UCSD-AML1 (cell line): ENCODE data around the gene CPAMD8.

Source experiments
- DNase-seq: peaks from one replicate; lab custom pipeline; 2025; ENCODE audit not compliant: unreplicated experiment; lab: John Stamatoyannopoulos, UW

The CPAMD8 gene

GRCh38 chr19:16849168-16849567 lies 177.4 kb downstream of the CPAMD8 start:
- no peak for DNase-seq

- DNase-seq, result no peak
Observed at GRCh38 chr19:16847430-16847829, 179.2 kb downstream of the CPAMD8 start.

- DNase-seq, result no peak
Observed at GRCh38 chr19:16846901-16847300, 179.7 kb downstream of the CPAMD8 start.
